Measurements from ENCODE around the gene SOCS2.
"Not testable (repeated sequence)": the region's sequence is repeated elsewhere in the genome, so short reads cannot be mapped to it uniquely, and the experiment has no call there.

DNA sequence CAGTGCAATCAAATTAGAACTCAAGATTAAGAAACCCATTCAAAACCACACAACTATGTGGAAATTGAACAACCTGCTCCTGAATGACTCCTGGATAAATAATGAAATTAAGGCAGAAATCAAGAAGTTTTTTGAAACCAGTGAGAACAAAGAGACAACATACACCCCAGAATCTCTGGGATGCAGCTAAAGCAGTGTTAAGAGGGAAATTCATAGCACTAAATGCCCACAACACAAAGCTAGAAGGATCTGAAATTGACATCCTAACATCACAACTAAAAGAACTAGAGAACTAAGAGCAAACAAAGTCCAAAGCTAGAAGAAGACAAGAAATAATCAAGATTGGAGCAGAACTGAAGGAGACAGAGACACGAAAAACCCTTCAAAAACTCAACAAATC, 13.8 kb upstream of the SOCS2 start:
- not testable (repeated sequence) for TF ChIP-seq POLR2A (IDR thresholded peaks at IDR 0.05; ENCODE audit: low read depth, low read length); POLR2AphosphoS5 (IDR thresholded peaks at IDR 0.05; ENCODE audit: low read depth, low read length); PAX5 (IDR thresholded peaks at IDR 0.05; ENCODE audit: insufficient read depth, low read length, severe bottlenecking)

All from GM12891 (cell line).